ENCODE data around the gene RDH5.

- no peak for TF ChIP-seq CTCF (conservative IDR thresholded peaks at IDR 0.05; ENCODE audit: low read depth, low read length)
- no peak for TF ChIP-seq CEBPB (IDR thresholded peaks at IDR 0.05; ENCODE audit: low read depth, low read length)
- TF ChIP-seq POLR2A (IDR thresholded peaks at IDR 0.05; ENCODE audit: low read depth, low read length): no peak
- TF ChIP-seq BHLHE40 (IDR thresholded peaks at IDR 0.05; ENCODE audit: low read depth, low read length): no peak
- TF ChIP-seq FOS (IDR thresholded peaks at IDR 0.05; ENCODE audit: low read depth, low read length): no peak
- TF ChIP-seq MAFK (IDR thresholded peaks at IDR 0.05; ENCODE audit: low read depth, low read length): no peak
- TF ChIP-seq RAD21 (IDR thresholded peaks at IDR 0.05; ENCODE audit: low read length): no peak
- no peak for TF ChIP-seq MAZ (IDR thresholded peaks at IDR 0.05; ENCODE audit: borderline replicate concordance, low read depth, low read length)
Measured at GRCh38 chr12:55688716-55689655, 31.2 kb upstream of the RDH5 start.
